Measurements from ENCODE around the gene GNB1.

DNA sequence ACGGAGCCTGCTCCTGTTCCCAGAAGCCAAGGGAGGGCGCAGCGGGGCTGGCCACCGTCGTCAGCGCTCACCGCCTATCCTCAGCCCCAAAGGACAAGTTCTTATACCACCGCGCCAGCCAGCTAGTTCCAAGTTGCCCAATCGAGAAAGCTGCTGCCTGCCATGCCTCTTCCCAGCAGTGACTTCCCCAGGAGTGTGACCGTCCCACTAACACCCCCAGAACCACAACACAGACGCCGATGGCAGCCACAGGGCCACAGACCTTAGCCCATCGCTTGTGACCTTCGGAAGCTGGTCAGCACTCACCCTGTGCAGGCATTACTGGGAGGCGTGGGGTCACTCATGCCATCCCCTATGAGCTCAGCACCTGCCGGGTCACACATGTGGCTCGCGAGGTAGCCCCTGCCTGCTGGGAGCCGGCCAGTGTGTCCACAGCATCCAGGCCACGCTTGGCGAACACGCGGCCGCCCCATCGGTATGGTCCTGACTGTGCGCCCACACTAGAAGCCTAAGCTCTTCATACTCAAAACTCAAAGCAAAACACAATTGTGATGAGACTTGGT, 132.7 kb downstream of the GNB1 start:
- TF ChIP-seq POLR2A (conservative IDR thresholded peaks at IDR 0.05) (no peak), U2AF2 (optimal IDR thresholded peaks at IDR 0.05; ENCODE audit: low read depth, low read length) (no peak)
